HFFc6 (cell line): ENCODE measurements around the gene NUP210. TPM values are rescaled to one million over a fixed set of nuclear protein-coding genes. Genes with fewer than 3 reads are reported as not detected.

Source experiments
- DNase-seq: peaks from one replicate; pipeline ENCODE4 v3.0.0-alpha.2; 2018
- H3K27ac Mint-ChIP-seq: 2 replicates; pipeline ENCODE4 v1.8.0; 2020; ENCODE audit warnings: mild to moderate bottlenecking, mixed read lengths
- H3K27me3 Mint-ChIP-seq: 2 replicates; pipeline ENCODE4 v1.8.0; 2021; ENCODE audit warnings: mild to moderate bottlenecking, moderate library complexity, mixed read lengths; ENCODE audit not compliant: insufficient read depth
- H3K36me3 Mint-ChIP-seq: 2 replicates; pipeline ENCODE4 v1.8.0; 2021; ENCODE audit warnings: low read depth, mixed read lengths
- H3K4me1 Mint-ChIP-seq: 2 replicates; pipeline ENCODE4 v1.8.0; 2020; ENCODE audit warnings: low read depth, mixed read lengths
- H3K4me3 Mint-ChIP-seq: 2 replicates; pipeline ENCODE4 v1.8.0; 2020; ENCODE audit warnings: mild to moderate bottlenecking, moderate library complexity, mixed read lengths
- H3K9me3 Mint-ChIP-seq: 2 replicates; pipeline ENCODE4 v1.8.0; 2020; ENCODE audit warnings: mild to moderate bottlenecking, mixed read lengths
- CTCF ChIP-seq: fragments of 200-600 bp; sonication (generic); IDR thresholded peaks from 2 replicates; pipeline ENCODE4 v1.5.0; 2021; ENCODE audit warnings: antibody characterized with exemption, mild to moderate bottlenecking
- total RNA-seq, 6 experiments: library from RNA; stranded (reverse); fragmentation: NEBNext Ultra II Directional; extraction: Animal tissue kit (Norgen Biotek cat#: 25700); gene quantifications; 2 replicates in 1 of 6; 3 replicates in 5 of 6; pipeline ENCODE4 v1.2.3, GENCODE V29; 2021

The NUP210 gene
- total RNA-seq, 6 experiments from 2014 or later: 0.33 to 3.4 (median 3.1) TPM

- H3K27me3 Mint-ChIP-seq: peaks cover 47% of the 10 kb centered on the region
- H3K36me3 Mint-ChIP-seq: no peaks in the 10 kb centered on the region
- DNase-seq: no peak
- peaks cover 9% of the 10 kb centered on the region; the same call in 1 of the 2 replicates for H3K9me3 Mint-ChIP-seq
- no peak overlapping the region for H3K27ac Mint-ChIP-seq
- no peak overlapping the region for H3K4me3 Mint-ChIP-seq
- no peak for TF ChIP-seq CTCF
- H3K4me1 Mint-ChIP-seq: peaks cover 4% of the 10 kb centered on the region; the same call in 1 of the 2 replicates
Measured at GRCh38 chr3:13273604-13274105, 146.5 kb downstream of the NUP210 start.

- DNase-seq: no peak
- no peak for TF ChIP-seq CTCF
- H3K36me3 Mint-ChIP-seq: no peaks in the 10 kb centered on the region
- peaks cover 47% of the 10 kb centered on the region for H3K27me3 Mint-ChIP-seq
- peaks cover 4% of the 10 kb centered on the region; the same call in 1 of the 2 replicates for H3K4me1 Mint-ChIP-seq
- peaks cover 10% of the 10 kb centered on the region; the same call in 1 of the 2 replicates for H3K9me3 Mint-ChIP-seq
- H3K27ac Mint-ChIP-seq: no peak overlapping the region
- no peak overlapping the region for H3K4me3 Mint-ChIP-seq
Measured at GRCh38 chr3:13272831-13273603, 147.1 kb downstream of the NUP210 start.

DNA sequence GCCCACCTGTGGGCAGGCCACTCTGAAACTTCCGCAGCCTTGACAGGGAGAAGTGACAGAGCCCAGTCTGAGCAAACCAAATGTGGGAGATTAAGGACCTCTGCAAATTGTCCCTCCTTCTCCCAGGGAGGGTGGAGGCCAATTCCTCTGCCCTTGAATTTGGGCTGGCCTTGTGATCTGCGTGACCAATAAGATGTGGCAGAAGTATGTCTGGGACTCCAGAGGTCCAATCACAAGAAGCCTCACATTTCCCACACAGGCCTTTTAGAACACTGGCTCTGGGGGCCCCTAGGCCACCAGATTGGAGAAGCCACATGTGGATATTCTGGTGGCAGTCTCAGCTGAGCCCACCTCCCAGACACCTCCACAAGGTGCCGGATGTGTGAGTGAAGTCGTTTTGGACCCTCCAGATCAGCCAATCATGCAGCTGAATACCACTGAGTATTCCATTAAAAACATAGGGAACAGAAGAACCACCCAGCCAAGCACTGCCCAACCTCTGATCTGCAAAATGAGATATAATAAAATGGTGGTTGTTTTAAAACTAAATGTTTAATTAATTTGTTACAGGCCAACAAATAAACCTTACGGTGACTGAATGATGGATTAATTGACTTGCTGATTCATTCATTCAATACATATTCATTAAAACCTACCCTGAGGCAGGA is 150.3 kb downstream of the NUP210 start:
- no peak overlapping the region for H3K4me3 Mint-ChIP-seq
- no peak overlapping the region for H3K27ac Mint-ChIP-seq
- H3K4me1 Mint-ChIP-seq: no peaks in the 10 kb centered on the region
- DNase-seq: no peak
- H3K27me3 Mint-ChIP-seq: peaks cover 47% of the 10 kb centered on the region
- no peaks in the 10 kb centered on the region for H3K36me3 Mint-ChIP-seq
- TF ChIP-seq CTCF: no peak
- H3K9me3 Mint-ChIP-seq: peaks cover 10% of the 10 kb centered on the region; the same call in 1 of the 2 replicates

- no peak for DNase-seq
- no peak for TF ChIP-seq CTCF
- H3K4me1 Mint-ChIP-seq: no peaks in the 10 kb centered on the region
- H3K4me3 Mint-ChIP-seq: no peak overlapping the region
- H3K9me3 Mint-ChIP-seq: peaks cover 10% of the 10 kb centered on the region; the same call in 1 of the 2 replicates
- H3K27ac Mint-ChIP-seq: no peak overlapping the region
- no peaks in the 10 kb centered on the region for H3K36me3 Mint-ChIP-seq
- H3K27me3 Mint-ChIP-seq: peaks cover 48% of the 10 kb centered on the region
Measured at GRCh38 chr3:13268961-13269441, 151.1 kb downstream of the NUP210 start.

GRCh38 chr3:13268120-13268519 is 152.0 kb downstream of the NUP210 start:
- H3K4me1 Mint-ChIP-seq: no peaks in the 10 kb centered on the region
- no peak for TF ChIP-seq CTCF
- peaks cover 10% of the 10 kb centered on the region; the same call in 1 of the 2 replicates for H3K9me3 Mint-ChIP-seq
- DNase-seq: no peak
- H3K4me3 Mint-ChIP-seq: no peak overlapping the region
- H3K36me3 Mint-ChIP-seq: no peaks in the 10 kb centered on the region
- no peak overlapping the region for H3K27ac Mint-ChIP-seq
- peaks cover 40% of the 10 kb centered on the region for H3K27me3 Mint-ChIP-seq
